ENCODE measurements around the gene TMEM233. TPM values are rescaled to one million over a fixed set of nuclear protein-coding genes. Genes with fewer than 3 reads are reported as not detected.

TMEM233 gene
- total RNA-seq, 1 experiment from 2014 or later: not detected

DNA sequence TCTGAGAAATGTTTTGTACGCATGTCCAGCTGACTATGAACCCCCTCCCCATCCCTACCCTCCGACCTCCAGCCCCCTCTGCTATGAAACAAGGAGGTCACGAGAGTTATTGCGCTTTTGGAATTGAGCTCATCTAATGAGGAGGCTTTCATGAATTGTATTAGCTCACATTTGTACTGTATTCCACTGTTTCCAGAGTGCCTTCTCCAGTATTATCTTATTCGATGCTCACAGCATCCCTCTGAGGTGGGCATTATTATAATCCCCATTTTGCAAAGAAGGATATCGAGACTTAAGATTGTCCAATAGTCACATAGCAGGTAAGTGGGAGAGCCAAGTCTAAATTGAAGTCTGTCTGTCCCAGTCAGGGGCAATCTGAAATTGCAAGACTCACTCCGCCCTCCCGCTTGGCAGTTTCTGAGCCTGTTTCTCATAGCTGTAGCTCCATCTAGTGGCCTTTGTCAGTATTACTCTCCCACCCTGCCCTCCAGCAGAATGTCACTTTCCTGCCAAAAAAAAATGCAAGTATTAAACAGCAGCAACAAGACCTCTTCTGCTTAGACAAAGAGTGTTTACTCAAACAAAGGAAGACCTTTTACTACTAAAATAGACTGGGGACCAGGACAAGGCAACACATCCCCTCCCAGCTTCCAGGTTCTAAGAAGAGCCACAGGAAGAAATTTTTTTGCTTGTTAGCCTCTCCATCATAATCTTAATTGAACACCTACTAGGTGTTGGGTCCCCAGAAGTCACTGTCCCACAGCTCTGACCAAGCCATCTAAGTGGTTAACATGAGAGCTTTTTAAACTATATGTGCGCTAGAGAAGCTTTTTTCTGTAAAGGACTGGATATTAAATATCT, 48.6 kb upstream of the TMEM233 start:
- ChIA-PET RAD21 (ENCODE audit: low non-redundant PET in 1 of 2, low total read pairs in 2 of 2, uncharacterized antibody in 2 of 2, unreplicated experiment in 2 of 2) (no interaction called here), CTCF (interaction anchor here (0.6 to 4.0 kb wide), 6 partner anchors 33 to 123 kb away, joined by 3 to 30 read pairs (median 4); partner anchors contain the start of gene PRKAB1), POLR2A (no interaction called here)
- Histone ChIP-seq H3K4me3 (replicated peaks in 1 of 2; ENCODE audit: low read depth in 1 of 2, low read length in 2 of 2) (no peak overlapping the region), H3K9ac (ENCODE audit: low read length) (no peak overlapping the region), H4K20me1 (ENCODE audit: insufficient read depth) (no peaks in the 10 kb centered on the region), H3K27me3 (ENCODE audit: insufficient read depth, low read length) (peaks cover 44% of the 10 kb centered on the region), H3K27ac (ENCODE audit: low read depth, low read length) (no peak overlapping the region), H3K9me2 (ENCODE audit: insufficient read depth) (no peaks in the 10 kb centered on the region), H3K79me2 (ENCODE audit: insufficient read depth, low read length) (no peaks in the 10 kb centered on the region), H2AFZ (ENCODE audit: low read depth, low read length, poor library complexity, severe bottlenecking) (no peak overlapping the region), H3K9me3 (ENCODE audit: control insufficient read depth in 1 of 2, insufficient read depth in 1 of 2, low read depth in 1 of 2, low read length in 2 of 2) (no peaks in the 10 kb centered on the region), H3K4me1 (ENCODE audit: control insufficient read depth in 1 of 2, insufficient read depth in 2 of 2, low read length in 2 of 2) (no peaks in the 10 kb centered on the region), H3K4me2 (ENCODE audit: low read length) (no peak overlapping the region), H3K36me3 (ENCODE audit: control insufficient read depth in 1 of 2, insufficient read depth in 2 of 2, low read length in 2 of 2) (no peaks in the 10 kb centered on the region)
- peak; percentile 61 for DNase-seq (ENCODE audit: low read depth, low spot score)
- BruUV-seq (replicated peaks): no TSS peak
- TF ChIP-seq JUND (IDR thresholded peaks at IDR 0.05) (no peak), RAD21 (IDR thresholded peaks at IDR 0.05; ENCODE audit: low read depth) (peak; percentile 82)
- TF ChIP-seq, protein P1, sequence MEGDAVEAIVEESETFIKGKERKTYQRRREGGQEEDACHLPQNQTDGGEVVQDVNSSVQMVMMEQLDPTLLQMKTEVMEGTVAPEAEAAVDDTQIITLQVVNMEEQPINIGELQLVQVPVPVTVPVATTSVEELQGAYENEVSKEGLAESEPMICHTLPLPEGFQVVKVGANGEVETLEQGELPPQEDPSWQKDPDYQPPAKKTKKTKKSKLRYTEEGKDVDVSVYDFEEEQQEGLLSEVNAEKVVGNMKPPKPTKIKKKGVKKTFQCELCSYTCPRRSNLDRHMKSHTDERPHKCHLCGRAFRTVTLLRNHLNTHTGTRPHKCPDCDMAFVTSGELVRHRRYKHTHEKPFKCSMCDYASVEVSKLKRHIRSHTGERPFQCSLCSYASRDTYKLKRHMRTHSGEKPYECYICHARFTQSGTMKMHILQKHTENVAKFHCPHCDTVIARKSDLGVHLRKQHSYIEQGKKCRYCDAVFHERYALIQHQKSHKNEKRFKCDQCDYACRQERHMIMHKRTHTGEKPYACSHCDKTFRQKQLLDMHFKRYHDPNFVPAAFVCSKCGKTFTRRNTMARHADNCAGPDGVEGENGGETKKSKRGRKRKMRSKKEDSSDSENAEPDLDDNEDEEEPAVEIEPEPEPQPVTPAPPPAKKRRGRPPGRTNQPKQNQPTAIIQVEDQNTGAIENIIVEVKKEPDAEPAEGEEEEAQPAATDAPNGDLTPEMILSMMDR (IDR thresholded peaks at IDR 0.05 in 2 of 3, conservative IDR thresholded peaks at IDR 0.05 in 1 of 3; ENCODE audit: borderline replicate concordance in 1 of 3, insufficient read depth in 1 of 3, low read depth in 2 of 3, low read length in 2 of 3): peak; percentile 76 to 83 (median 79)
- ATAC-seq: peak; percentile 95
- intact Hi-C loops (cut with micrococcal nuclease): loop anchor here (1.0 to 10.0 kb wide), 5 partner anchors 101 to 1138 kb away; no protein-coding TSS in a partner anchor

DNA sequence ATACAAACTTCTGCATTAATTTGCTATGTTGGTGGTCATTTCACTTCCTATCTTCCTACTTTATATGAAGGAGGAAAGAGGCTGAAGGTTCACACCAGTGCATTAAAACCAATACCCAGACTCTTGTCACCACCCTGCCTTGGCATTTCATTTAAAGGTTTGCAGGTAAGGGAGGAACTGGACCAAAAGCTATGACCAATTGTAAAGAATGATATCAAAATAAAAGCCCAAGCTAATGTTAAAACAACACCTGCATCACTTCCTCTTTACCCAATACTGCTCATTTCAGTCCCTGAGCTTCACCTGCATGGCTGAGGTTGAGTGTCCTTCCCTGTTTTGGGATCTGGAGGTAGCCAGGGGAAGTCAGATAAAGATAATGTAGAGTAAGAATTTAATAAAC, 47.2 kb upstream of the TMEM233 start:
- no peak overlapping the region for H3K27ac ChIP-seq (ENCODE audit: low read depth, low read length)
- ChIA-PET CTCF (interaction anchor here (4.0 kb wide), 1 partner anchor 101 kb away, joined by 30 read pairs; no protein-coding TSS in a partner anchor), POLR2A (no interaction called here), RAD21 (ENCODE audit: low non-redundant PET in 1 of 2, low total read pairs in 2 of 2, uncharacterized antibody in 2 of 2, unreplicated experiment in 2 of 2) (no interaction called here)
- no peaks in the 10 kb centered on the region for H3K9me3 ChIP-seq (ENCODE audit: control insufficient read depth in 1 of 2, insufficient read depth in 1 of 2, low read depth in 1 of 2, low read length in 2 of 2)
- no peaks in the 10 kb centered on the region for H3K9me2 ChIP-seq (ENCODE audit: insufficient read depth)
- H4K20me1 ChIP-seq (ENCODE audit: insufficient read depth): no peaks in the 10 kb centered on the region
- H3K4me2 ChIP-seq (ENCODE audit: low read length): no peak overlapping the region
- no peaks in the 10 kb centered on the region for H3K36me3 ChIP-seq (ENCODE audit: control insufficient read depth in 1 of 2, insufficient read depth in 2 of 2, low read length in 2 of 2)
- peaks cover 58% of the 10 kb centered on the region for H3K27me3 ChIP-seq (ENCODE audit: insufficient read depth, low read length)
- H3K9ac ChIP-seq (ENCODE audit: low read length): no peak overlapping the region
- no peaks in the 10 kb centered on the region for H3K79me2 ChIP-seq (ENCODE audit: insufficient read depth, low read length)
- intact Hi-C loops (cut with micrococcal nuclease): loop anchor here (5.0 to 10.0 kb wide), 3 partner anchors 432 to 1139 kb away; no protein-coding TSS in a partner anchor
- DNase-seq (ENCODE audit: low read depth, low spot score) (no peak), ATAC-seq (no peak)
- no peaks in the 10 kb centered on the region for H3K4me1 ChIP-seq (ENCODE audit: control insufficient read depth in 1 of 2, insufficient read depth in 2 of 2, low read length in 2 of 2)
- no peak overlapping the region for H2AFZ ChIP-seq (ENCODE audit: low read depth, low read length, poor library complexity, severe bottlenecking)
- no TSS peak for BruUV-seq (replicated peaks)
- no peak overlapping the region for H3K4me3 ChIP-seq (replicated peaks in 1 of 2; ENCODE audit: low read depth in 1 of 2, low read length in 2 of 2)
- TF ChIP-seq, protein P2, sequence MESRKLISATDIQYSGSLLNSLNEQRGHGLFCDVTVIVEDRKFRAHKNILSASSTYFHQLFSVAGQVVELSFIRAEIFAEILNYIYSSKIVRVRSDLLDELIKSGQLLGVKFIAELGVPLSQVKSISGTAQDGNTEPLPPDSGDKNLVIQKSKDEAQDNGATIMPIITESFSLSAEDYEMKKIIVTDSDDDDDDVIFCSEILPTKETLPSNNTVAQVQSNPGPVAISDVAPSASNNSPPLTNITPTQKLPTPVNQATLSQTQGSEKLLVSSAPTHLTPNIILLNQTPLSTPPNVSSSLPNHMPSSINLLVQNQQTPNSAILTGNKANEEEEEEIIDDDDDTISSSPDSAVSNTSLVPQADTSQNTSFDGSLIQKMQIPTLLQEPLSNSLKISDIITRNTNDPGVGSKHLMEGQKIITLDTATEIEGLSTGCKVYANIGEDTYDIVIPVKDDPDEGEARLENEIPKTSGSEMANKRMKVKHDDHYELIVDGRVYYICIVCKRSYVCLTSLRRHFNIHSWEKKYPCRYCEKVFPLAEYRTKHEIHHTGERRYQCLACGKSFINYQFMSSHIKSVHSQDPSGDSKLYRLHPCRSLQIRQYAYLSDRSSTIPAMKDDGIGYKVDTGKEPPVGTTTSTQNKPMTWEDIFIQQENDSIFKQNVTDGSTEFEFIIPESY (IDR thresholded peaks at IDR 0.05; ENCODE audit: extremely low read depth, insufficient replicate concordance, low read length): no peak
- TF ChIP-seq POLR2AphosphoS5 (IDR thresholded peaks at IDR 0.05; ENCODE audit: low read depth, low read length) (no peak), EZH2 (IDR thresholded peaks at IDR 0.05) (no peak), SIN3A (IDR thresholded peaks at IDR 0.05; ENCODE audit: low read depth) (no peak), ELF1 (IDR thresholded peaks at IDR 0.05; ENCODE audit: borderline replicate concordance, low read depth) (no peak), TCF7L2 (IDR thresholded peaks at IDR 0.05; ENCODE audit: borderline replicate concordance, extremely low read depth, insufficient read depth, insufficient read length) (no peak)
- TF ChIP-seq, protein P3, sequence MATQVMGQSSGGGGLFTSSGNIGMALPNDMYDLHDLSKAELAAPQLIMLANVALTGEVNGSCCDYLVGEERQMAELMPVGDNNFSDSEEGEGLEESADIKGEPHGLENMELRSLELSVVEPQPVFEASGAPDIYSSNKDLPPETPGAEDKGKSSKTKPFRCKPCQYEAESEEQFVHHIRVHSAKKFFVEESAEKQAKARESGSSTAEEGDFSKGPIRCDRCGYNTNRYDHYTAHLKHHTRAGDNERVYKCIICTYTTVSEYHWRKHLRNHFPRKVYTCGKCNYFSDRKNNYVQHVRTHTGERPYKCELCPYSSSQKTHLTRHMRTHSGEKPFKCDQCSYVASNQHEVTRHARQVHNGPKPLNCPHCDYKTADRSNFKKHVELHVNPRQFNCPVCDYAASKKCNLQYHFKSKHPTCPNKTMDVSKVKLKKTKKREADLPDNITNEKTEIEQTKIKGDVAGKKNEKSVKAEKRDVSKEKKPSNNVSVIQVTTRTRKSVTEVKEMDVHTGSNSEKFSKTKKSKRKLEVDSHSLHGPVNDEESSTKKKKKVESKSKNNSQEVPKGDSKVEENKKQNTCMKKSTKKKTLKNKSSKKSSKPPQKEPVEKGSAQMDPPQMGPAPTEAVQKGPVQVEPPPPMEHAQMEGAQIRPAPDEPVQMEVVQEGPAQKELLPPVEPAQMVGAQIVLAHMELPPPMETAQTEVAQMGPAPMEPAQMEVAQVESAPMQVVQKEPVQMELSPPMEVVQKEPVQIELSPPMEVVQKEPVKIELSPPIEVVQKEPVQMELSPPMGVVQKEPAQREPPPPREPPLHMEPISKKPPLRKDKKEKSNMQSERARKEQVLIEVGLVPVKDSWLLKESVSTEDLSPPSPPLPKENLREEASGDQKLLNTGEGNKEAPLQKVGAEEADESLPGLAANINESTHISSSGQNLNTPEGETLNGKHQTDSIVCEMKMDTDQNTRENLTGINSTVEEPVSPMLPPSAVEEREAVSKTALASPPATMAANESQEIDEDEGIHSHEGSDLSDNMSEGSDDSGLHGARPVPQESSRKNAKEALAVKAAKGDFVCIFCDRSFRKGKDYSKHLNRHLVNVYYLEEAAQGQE (IDR thresholded peaks at IDR 0.05; ENCODE audit: low read depth): no peak
